Activated CD4-positive, alpha-beta T cell treated with anti-CD3 and anti-CD28 coated beads, Interleukin-2, amount 50 U/mL, for 24 hours (primary cell): ENCODE measurements around the gene LMO4.

Experiments used
- DNase-seq, 2 donors: peaks; one replicate each; pipeline ENCODE4 v3.0.0-alpha.2; 2020; ENCODE audit warnings: low read depth in 1 of 2, low spot score in 1 of 2

The LMO4 gene

DNA sequence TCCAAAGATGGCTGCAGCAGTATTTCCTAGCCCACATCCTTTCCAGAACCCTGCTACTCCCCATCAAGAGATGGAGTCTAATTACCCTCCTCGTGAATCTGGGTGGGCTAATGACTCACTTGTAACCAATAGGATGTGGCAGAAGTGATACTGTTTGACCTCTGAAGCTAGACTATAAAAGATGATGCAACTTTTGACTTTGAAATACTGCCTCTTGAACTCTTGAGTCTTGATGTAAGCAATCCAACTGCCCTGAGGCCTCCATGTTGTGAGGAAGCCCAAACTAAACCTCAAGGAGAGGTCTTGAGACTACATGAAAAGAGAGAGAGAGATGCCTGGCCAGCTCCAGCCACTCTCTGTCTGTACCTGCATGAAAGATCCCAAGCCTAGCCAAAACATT is 29.5 kb downstream of the LMO4 start:
- no peak for DNase-seq

DNA sequence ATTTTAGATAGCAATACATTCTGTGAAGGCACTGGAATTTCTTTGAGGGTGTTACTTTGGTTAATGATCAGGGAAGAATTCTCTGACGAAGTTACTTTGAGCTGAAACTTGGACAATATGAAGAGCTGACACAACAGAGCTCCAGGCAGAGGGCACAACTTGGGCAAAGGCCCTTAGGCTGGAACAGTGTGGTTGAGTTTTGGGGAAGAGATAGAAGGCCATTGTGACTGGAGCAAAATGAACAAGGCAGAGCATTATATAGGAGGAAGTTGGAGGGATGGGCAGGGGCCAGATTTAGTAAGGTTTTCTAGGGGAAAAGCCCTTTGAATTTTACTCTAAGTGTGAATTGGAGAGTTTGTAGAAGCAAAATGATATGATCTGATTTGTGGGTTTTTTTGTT is 30.9 kb downstream of the LMO4 start:
- no peak for DNase-seq

DNA sequence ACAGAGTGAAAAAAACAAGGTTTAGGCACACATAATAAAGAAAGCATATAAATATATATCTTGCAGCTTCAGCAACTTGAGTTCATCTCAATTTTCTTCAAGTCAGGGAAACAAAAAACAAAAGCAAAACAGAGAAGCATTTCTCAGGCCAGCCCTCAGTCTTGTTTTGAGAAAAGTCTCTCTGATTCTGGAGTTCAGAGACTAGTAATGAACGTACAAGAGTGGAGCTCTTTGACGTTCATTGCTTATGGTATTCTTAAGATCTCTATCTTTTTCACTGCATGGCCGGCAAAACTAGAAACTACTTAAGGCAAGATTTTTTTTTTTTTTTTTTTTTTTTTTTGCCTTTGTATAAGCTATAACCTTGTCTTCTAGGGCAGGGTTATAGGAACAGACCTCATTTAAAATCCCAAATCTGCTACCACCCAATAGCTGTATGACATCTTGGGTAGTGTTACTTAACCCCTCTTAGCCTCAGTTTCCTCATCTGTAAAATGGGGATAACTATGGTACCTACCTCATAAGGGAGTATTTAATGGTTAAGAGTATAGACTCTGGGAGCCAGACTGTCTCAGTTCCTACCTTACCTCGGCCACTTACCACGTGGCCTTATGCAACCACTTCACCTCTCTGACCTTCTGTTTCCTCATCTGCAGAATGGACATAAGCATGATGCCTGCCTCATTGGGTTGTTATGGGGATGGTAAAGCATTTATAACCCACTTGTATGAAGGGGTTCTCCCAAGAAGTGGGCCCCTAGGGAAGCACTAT is 33.6 kb downstream of the LMO4 start:
- no peak for DNase-seq

DNA sequence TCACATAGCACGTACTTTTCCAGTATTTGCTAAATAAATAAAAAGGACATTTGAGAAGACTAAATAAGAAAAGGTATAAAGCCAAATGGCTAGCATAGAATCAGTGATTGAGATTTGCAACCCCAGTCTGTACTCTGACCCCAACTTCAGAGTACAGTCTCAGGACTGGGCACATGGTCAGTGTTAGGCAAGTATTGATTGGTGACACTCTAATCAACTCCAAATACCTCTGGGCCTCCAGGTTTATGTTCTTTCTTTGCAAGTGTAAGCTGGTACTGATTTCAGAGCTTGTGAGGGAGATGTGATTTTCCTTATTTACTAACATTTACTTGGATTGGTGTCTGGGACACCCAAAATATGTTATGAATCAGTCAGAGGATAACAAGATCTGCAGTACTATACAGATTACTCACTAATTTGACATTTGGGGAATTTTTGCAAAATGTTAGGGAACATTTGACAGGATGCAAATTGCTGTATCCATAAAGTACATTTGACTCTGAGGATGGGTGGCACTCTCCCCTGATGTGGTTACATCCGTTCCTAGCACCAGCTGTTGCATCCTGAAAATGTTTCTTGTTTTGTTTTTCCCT is 34.2 kb downstream of the LMO4 start:
- no peak for DNase-seq

- no peak for DNase-seq
Observed at GRCh38 chr1:87367549-87367948, 38.9 kb downstream of the LMO4 start.

- no peak for DNase-seq
Observed at GRCh38 chr1:87368907-87369306, 40.2 kb downstream of the LMO4 start.

- no peak for DNase-seq
Observed at GRCh38 chr1:87369736-87370478, 41.2 kb downstream of the LMO4 start.

DNA sequence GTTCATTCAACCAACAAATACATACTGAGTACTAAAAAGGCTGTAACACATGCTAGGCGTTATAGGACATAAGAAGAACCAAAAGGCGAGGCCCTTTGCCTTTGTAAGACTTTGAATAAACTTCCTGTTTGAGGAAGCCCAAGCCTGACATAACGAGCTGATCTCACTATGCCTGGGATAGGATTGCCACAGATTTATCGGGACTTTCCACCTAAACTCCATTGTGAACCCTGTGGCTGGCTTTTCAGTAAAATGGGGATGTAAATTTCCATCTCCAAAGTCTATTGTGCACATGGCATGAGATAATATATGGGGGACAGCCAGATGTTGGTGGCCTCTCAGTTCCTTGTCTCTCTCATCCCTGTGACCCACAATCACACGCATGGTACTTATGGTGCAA is 41.9 kb downstream of the LMO4 start:
- DNase-seq = no peak

DNA sequence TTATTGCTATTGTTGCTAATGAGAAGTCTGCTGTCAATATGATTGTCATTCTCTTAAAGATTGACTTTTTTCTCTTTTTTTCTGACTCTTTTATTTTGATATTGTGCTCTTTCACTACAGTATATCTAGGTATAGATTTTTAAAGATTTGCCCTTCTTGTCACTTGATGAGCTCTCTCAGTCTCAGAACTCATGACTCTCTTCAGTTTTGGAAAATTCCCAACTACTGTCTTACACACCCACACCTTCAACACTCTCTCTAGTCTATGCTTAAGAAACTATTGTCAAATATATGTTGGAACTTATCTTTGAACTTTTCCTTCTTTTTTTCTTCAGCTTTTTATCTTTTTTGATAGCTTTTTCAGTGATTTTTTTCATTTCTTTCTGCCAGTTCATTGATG is 50.6 kb downstream of the LMO4 start:
- DNase-seq = no peak

- DNase-seq = no peak
Observed at GRCh38 chr1:87386217-87386790, 57.6 kb downstream of the LMO4 start.

DNA sequence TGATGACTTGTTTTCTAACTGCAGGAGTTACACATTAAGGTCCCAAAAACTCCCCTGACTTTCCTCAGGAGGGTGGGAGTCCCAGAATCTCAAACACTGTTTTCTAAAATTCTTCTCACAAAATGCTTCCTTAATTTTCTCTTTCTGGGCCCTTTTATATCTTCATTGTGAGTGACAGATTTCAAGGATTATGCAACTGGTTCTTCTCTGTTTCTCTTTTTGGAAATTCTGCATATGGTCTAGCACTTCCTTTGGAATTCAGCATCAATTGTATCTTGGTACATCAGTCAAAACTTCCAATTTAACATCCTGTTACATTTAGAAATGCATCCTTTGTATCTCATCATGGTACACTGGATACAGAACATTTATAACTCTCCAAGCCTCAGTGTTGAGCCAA is 59.7 kb downstream of the LMO4 start:
- no peak for DNase-seq

DNA sequence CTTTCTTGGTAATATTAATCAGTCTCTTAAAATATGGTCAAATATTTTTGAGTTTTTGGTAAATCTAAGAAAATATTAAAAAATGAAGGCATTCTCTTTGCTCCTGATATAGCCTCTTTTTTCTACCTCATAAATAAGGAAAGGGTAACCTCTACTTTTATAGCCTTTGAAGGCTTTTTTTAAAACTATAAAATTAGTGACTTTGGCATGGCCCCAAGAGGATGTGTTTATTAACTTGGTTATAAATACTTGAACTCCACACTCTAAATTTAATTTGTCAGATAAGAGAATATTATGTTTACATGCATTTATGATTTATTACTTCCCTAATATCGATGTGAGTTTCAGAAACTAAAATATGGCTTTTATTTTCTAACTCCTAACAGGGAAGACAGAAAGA is 60.3 kb downstream of the LMO4 start:
- DNase-seq = no peak

- no peak for DNase-seq
Observed at GRCh38 chr1:87389546-87389945, 60.9 kb downstream of the LMO4 start.

DNA sequence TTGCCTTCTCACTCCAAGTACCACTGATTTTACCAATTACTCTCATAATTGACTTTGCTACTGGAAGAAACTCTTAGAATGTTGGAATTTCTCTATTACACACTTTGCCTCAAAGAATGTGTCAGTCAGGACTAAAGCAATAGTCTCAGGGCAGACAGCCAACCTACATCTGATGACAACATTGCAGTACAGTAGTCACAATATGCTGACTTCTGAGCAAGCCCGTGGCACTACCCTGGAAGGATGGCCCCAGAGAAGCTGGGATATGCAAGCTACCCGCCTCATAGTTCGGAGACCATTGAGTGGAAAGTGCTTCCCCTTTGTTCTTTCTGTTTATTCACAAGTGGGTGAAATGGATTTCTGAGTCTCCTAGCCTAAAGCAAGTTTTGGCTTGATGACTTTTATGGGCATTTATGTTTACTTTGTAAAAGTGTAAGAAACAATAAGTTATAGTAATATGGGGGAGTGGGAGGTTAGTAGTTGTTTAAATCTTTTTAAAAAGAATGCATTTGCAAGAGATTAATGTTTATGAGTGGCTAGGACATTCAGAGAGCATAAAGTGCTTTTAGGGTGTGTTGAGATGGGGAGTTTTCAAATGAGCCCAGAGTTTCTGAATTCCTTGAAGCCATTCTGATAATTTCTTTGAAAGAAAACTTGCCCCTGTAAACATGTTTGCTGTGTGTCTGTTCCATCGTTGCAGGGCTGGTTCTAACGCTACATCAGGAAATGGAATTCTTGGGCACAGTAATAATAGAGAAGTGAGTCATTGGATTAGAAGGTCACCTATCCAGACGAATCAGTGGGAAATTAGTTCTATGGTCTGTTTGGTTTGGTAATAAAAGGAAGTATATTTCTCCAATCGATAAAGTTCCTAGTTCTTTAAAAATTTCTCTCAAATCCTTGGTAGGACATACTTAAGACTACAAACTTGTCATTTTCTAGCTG is 63.8 kb downstream of the LMO4 start:
- DNase-seq = no peak

DNA sequence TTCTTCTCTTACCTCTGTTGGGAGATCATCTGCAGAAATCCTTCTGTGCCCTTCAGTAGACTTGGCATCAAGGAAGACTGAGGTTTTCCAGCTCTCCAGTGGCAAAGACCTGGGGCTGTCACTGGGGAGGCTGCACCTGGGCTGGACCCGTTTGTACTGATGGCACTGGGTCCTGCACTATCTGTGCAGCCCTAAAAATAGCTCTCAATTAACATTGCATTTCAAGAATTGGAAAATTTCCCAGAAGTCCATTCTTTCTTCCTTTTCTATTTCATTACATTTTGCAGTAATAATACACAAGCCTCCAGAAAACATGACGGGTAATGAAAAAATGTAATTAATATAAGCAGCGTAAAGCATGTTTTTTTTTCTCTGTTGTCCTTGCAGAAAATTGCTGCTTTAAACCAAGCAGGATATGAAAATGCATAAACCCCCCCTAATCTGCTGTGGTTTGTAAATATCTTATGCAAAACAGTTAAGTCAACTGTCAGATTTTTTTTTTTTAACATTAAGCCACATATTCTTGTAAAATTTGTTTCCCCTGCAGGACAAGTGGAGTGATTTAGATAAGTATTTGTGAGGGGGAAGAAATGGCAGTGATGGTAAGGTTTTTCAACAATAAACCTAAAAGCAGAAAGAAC is 64.9 kb downstream of the LMO4 start:
- DNase-seq = no peak

DNA sequence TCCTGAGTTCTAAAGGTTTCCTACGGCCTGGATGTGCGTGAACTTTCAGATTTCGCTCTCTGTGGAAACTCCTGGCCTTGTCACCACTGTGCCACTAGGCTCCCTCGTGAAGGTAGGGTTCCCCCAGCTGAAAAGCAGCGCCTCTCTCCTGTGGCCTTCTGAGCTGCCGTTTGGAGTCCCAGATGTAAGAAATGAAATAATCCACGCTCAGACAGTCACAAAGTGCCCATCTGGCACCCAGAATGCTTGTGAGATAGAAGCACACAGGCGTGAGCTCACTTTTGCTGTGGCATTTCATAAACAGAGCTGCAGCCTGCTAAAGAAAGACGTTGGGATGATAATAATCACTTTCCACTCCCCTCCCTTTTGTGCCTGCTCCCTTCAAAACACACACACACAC is 65.8 kb downstream of the LMO4 start:
- DNase-seq = no peak

DNA sequence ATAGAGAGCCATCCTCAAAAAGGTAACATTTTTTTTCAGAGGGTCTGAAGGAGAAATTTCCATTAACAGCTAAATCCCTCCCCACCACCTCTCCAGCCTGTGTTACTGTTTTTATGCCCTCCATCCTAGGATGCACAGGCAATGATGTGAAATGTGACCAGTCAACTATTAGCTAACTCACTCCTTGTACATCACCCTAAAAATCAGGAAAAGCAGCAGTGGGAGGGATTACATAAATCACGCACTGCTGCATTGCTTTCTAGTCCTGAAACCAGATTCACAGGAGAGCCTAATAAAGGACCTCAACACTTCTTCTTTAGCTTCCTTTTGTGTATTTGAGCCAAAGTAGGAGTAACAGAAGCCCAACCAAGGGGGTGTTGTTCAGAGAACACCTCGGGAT is 66.3 kb downstream of the LMO4 start:
- no peak for DNase-seq
